Left ventricle myocardium superior (tissue), 1 donor: Measurements from ENCODE around the gene KIF13A. TPM values are rescaled to one million over a fixed set of nuclear protein-coding genes. Genes with fewer than 3 reads are reported as not detected.

Experiments used
- ATAC-seq: fragments of 200-7000 bp; cut with Tn5 transposase; one replicate; pipeline ENCODE4 v1.9.1; 2020; ENCODE audit warnings: mild to moderate bottlenecking, moderate library complexity
- DNase-seq: peaks from one replicate; pipeline ENCODE4 v3.0.0-alpha.2; 2020
- intact Hi-C: fragments of 100-400 bp; cut with micrococcal nuclease; formaldehyde crosslinking; loops from one replicate; pipeline ENCODE4 v1.11.0; 2022
- total RNA-seq: library from RNA; stranded (reverse); fragmentation: NEBNext Ultra II Directional; extraction: Animal tissue kit (Norgen Biotek cat#: 25700); gene quantifications from one replicate; pipeline ENCODE4 v1.2.1, GENCODE V29; 2021
- donor health status: DM: no; HTN: yes; CAD: no; lungs with severe emphysema.

The KIF13A gene
- total RNA-seq, 1 donor from 2014 or later: 59.5 TPM

- intact Hi-C loops: no loop called here
- ATAC-seq (no peak), DNase-seq (no peak)
Measured at GRCh38 chr6:17728551-17729222, 258.7 kb downstream of the KIF13A start.

DNA sequence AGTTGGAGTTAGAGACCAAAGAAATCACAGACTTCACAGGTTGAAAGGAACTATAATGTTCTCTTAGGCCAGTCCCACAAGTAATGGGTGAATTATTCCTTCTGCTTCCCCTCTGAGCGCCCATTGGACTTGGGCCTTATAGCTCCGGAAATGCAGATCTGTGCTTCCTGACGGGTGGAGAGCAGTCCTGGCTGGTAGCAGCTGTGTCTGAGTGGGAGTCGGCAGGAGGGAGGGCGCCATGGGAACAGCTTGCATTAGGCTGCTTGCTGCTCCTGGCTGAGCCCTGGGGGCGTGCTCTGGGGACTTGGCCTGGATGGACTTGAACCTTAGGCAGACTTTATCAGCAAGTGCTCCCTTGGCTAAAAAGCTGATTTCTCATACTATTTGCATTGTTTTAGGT lies 262.4 kb downstream of the KIF13A start:
- DNase-seq (peak; percentile 80), ATAC-seq (peak; percentile 97)
- intact Hi-C loops: no loop called here

DNA sequence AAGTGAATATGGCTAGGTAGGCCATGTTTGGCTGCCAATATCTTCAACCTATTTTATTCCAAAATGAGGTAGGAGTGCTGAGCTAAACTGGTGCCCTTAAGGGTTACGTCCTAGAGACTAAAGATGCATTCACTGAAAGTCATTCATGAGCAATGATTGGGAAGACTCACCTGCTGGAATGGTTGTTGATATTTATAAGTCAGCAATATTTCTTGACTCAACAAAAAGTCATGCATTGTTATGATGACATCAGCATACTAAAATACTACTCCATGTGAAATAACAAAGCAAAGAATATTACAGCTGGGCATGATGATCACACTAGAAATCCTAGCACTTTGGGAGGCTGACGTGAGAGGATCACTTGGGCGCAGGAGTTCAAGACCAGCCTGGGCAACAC lies 263.1 kb downstream of the KIF13A start:
- intact Hi-C loops: no loop called here
- DNase-seq (no peak), ATAC-seq (no peak)

GRCh38 chr6:17721671-17722070 lies 265.8 kb downstream of the KIF13A start:
- intact Hi-C loops: no loop called here
- ATAC-seq (no peak), DNase-seq (no peak)

DNA sequence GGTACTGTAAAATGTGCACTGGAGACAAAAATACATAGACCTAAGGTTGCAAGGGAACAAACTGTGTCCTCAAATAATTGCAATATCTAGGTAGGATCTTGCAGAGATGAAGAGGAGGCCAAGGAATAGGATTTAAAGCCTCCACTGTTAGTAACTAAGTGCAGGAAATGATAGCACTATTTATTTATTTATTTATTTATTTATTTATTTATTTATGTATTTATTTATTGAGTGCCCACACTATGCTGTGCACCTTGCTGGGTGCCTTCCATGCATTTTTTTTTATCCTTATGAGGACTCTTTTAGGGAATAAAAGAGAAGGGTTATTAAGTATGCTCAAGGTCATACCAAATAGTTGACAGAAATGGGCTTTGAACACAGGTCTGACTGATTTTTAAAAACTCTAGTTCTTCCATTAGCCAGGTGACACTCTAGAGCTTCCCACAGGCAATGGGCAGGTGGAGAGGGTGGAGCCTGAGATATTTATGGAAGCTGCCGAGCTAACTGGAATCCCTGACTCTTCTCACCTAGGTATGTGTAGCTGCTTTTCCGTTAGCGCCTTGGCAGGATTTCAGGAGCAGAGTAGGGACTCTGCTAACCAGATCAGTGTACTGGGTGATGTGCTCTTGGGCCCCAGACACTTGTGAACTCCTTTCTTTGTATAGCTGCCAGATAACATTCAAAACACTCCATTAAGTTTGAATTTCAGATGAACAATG lies 268.0 kb downstream of the KIF13A start:
- DNase-seq (no peak), ATAC-seq (no peak)
- intact Hi-C loops: no loop called here

DNA sequence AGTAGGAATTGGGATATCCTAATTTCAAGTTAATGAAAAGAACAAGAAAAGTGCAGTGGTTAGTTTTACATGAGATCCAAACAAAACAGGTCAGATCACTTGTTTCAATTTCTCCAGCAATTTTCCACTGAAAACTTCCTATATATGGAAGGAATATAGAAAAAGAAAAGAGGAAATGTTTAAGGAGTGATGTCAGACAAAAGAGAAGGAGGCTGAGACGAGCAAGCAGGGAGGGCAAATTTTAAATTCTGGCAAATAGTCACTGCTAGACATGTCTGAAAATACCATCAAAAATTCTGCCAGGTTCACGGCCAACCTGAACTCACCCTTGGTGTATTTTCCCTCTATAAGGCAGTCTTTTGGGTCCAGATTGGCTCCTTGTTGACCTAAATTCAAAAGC lies 271.2 kb downstream of the KIF13A start:
- DNase-seq: no peak
- no peak for ATAC-seq
- intact Hi-C loops: no loop called here

DNA sequence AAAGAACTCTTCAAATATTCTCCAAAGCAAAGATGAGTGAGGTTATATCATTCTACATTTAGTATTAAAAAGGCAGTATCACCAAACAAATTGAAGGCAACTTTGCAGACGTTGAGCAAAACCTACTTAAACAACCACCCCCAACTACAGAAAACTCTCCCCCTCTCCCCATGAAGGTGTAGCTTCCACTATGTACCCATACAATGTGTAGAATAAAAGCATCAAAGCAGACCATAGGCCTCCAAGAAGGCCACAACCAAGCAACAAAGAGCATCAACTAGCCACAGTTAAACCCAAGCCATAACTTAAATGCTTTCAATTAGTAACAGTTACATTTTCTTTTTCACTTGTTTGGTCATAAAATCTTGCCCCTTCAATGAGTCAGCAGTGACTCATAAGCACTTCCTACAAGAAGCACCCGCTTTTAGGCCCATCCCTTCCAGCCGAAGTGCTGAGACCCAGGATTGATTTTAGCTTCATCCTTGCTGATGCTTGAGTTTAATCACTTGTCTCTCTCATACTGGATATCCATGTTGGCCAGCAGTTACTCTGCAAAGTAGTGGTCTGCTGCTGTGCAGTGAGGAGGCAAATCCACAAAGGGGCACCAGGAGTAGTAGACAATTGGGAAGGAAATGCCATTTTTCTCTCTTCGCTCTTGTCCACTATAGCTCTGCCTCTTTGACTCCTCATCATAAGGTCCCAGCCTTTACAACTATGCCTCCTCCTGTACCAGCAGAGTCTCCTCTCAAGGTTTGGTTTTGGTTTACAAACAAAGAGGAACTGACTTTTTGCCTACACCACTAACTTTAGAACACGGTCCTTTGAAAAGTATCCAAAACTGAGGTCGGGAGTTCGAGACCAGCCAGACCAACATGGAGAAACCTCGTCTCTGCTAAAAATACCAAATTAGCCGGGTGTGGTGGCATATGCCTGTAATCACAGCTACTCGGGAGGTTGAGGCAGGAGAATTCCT lies 272.3 kb downstream of the KIF13A start:
- DNase-seq (no peak), ATAC-seq (no peak)
- intact Hi-C loops: no loop called here

GRCh38 chr6:17714177-17714576 lies 273.3 kb downstream of the KIF13A start:
- intact Hi-C loops: no loop called here
- DNase-seq (no peak), ATAC-seq (no peak)

DNA sequence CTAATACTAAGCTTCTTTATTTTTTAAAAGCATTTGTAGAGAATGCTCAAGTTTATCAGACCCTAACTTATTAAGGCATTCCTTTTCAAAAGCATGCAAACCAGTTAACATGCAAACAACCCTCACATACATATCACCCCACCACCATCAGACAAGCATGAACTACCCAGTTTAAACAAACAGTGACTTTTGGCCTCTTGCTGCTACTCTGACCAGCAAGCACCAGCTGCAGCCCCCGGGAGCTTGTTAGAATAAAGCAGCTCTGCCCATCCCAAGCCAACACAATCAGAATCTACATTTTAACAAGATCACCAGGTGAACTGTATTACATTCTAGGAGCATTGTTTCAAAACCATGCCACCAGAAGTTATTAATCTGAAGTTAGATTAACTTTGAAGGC lies 274.9 kb downstream of the KIF13A start:
- ATAC-seq (no peak), DNase-seq (no peak)
- intact Hi-C loops: no loop called here

DNA sequence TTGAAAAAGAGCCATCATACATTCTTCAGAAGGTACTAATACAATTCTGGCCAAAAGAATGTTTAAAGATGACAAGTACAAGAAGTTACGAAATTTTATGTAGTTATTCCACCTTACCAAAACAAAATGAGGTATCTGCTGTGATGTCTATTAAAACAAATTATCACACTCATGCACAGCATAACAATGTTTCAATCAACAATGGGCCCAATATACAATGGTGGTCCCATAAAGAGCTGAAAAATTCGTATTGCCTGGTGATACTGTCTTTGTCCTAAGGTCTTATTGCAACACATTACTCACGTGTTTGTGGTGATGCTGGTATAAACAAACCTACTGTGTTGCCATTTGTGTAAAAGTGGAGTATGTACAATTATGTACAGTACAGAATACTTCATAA lies 277.1 kb downstream of the KIF13A start:
- no peak for DNase-seq
- intact Hi-C loops: no loop called here
- no peak for ATAC-seq

DNA sequence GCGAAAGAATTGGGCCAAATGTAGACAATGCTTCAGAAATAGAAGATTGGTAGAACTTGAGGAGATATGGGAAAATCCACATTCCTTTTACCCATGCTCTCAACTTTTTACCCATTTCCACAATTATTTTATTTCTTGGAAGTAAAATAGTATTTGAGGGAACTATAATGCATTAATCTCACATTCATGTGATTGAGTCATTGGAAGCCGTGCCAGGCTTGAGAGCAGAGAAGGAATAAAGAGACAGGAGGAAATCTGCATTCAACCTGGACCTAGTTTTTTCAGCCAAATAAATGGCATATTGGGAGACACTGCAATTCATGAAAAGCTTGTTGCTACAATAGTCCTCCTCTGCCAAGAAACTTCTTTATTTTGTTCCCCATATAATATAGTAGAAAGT lies 278.0 kb downstream of the KIF13A start:
- DNase-seq: no peak
- ATAC-seq: no peak
- intact Hi-C loops: no loop called here

Other genes with a start within 250 kb of the KIF13A start
- gene NHLRC1, start 135.0 kb upstream of the KIF13A start, total RNA-seq: 1.3 TPM
- gene TPMT, start 167.4 kb upstream of the KIF13A start, total RNA-seq: 14.3 TPM
- gene KDM1B, start 167.8 kb upstream of the KIF13A start, total RNA-seq: 13.3 TPM